Testis (tissue), 3 donors: ENCODE results near the gene ATOH8. TPM values are rescaled to one million over a fixed set of nuclear protein-coding genes. Genes with fewer than 3 reads are reported as not detected.

Experiments
- DNase-seq: peaks from one replicate; pipeline ENCODE4 v3.0.0-alpha.2; 2019
- H3K27ac ChIP-seq, 2 donors: fragments of 200-600 bp; sonication (generic); one replicate each; pipeline ENCODE4 v1.5.1; 2019
- H3K27me3 ChIP-seq: fragments of 200-600 bp; sonication (generic); one replicate; pipeline ENCODE4 v1.5.1; 2019
- H3K36me3 ChIP-seq: fragments of 200-600 bp; sonication (generic); one replicate; pipeline ENCODE4 v1.5.1; 2017; ENCODE audit warnings: low read depth; ENCODE audit errors: missing control alignments
- H3K4me1 ChIP-seq: fragments of 200-600 bp; sonication (generic); one replicate; pipeline ENCODE4 v1.5.1; 2019
- H3K4me3 ChIP-seq, 2 donors: fragments of 200-600 bp; sonication (generic); one replicate each; pipeline ENCODE4 v1.5.1; 2017 to 2019
- H3K9me3 ChIP-seq: fragments of 200-600 bp; sonication (generic); one replicate; pipeline ENCODE4 v1.5.1; 2017
- POLR2A ChIP-seq: fragments of 450-650 bp; IDR thresholded peaks from one replicate; pipeline ENCODE4 v1.6.1; 2017; ENCODE audit warnings: antibody characterized with exemption, mild to moderate bottlenecking, moderate library complexity
- WGBS, 2 donors: methylation state at CpG; one replicate each; pipeline ENCODE4 v1.1.5; 2018; 5-methylcytosine and 5-hydroxymethylcytosine counted together
- intact Hi-C: fragments of 100-400 bp; cut with DNase I; formaldehyde crosslinking; loops from one replicate; pipeline ENCODE4 v1.15.1; 2023; ENCODE audit warnings: low total_unique reads
- polyA plus RNA-seq: library from polyadenylated mRNA; stranded (reverse); fragments of 350-450 nt; fragmentation: Illumina TruSeq; extraction: RNeasy Lipid Tissue Mini Kit (QIAGEN cat#74804); gene quantifications from one replicate; pipeline ENCODE4 v1.2.3, GENCODE V29; 2014; ENCODE audit warnings: low read depth, low replicate concordance; ENCODE audit not compliant: insufficient read depth
- total RNA-seq, 2 donors: library from RNA; depleted of rRNA; stranded (reverse); fragments of >200 nt; gene quantifications; one replicate each; pipeline ENCODE4 v1.2.3, GENCODE V29; 2016
- TF ChIP-seq, protein P1 (sequence below), 3 experiments: fragments of 450-650 bp in 2 of 3; fragments of 200-600 bp in 1 of 3; sonication (generic) in 1 of 3; IDR thresholded peaks; one replicate each; pipeline ENCODE4 v1.5.1; 2016 to 2019; ENCODE audit warnings: antibody characterized with exemption in 3 of 3, mild to moderate bottlenecking in 2 of 3, moderate library complexity in 1 of 3

Gene ATOH8
- total and polyA plus RNA-seq, 3 donors from 2014 or later, result 13.5 to 16.8 (median 14.2) TPM

DNA sequence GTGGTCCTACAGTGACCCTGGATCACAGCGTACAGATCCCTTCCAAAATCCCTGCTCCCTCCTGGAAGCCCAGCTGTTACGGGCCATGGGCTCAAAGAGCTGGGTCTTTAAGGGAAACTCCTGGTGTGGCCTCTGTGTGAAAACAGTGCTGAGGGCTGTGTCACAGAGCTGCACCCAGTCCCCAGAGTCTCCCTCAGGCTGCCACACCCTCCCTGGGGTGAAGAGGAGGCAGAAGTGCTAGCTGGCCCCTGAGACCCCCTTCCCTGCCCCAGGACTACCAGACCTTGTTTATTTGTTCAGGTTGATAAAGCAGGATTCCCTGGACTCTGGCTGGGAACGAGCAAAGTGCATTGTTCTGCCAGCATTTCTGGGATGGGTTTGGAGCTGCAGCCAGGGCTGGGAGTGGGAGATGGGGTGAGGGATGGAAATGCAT, 7.7 kb downstream of the ATOH8 start:
- WGBS, 2 donors, result 66% methylated on average over 2 to 3 of the region's 3 CpGs
- TF ChIP-seq, protein P1, sequence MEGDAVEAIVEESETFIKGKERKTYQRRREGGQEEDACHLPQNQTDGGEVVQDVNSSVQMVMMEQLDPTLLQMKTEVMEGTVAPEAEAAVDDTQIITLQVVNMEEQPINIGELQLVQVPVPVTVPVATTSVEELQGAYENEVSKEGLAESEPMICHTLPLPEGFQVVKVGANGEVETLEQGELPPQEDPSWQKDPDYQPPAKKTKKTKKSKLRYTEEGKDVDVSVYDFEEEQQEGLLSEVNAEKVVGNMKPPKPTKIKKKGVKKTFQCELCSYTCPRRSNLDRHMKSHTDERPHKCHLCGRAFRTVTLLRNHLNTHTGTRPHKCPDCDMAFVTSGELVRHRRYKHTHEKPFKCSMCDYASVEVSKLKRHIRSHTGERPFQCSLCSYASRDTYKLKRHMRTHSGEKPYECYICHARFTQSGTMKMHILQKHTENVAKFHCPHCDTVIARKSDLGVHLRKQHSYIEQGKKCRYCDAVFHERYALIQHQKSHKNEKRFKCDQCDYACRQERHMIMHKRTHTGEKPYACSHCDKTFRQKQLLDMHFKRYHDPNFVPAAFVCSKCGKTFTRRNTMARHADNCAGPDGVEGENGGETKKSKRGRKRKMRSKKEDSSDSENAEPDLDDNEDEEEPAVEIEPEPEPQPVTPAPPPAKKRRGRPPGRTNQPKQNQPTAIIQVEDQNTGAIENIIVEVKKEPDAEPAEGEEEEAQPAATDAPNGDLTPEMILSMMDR (IDR thresholded peaks at IDR 0.05), result no peak
- no peak for TF ChIP-seq POLR2A
- Histone ChIP-seq H3K4me3 (no peak overlapping the region), H3K9me3 (no peaks in the 10 kb centered on the region), H3K27ac (no peak overlapping the region), H3K27me3 (no peaks in the 10 kb centered on the region), H3K36me3 (no peaks in the 10 kb centered on the region), H3K4me1 (no peaks in the 10 kb centered on the region)
- no peak for DNase-seq
- intact Hi-C loops, result no loop called here

DNA sequence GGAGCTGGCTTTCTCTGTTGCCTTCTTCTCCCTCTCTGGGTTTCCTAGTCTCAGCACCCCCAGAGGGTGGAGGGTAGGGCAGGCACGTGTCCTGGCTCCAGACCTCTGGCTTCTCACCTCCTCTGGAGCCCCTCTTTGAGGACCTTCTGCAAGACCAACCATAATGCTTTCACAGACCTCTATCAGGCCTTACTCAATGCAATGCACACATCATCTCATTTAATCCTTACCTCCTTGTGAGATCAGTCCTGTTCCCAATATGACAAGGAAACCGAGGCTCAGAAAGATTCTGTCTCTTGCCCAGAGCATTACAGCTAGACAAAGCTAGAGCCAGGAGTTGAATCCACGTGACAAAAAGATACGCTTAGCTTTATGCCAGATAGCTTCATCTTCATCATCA, 8.2 kb downstream of the ATOH8 start:
- DNase-seq, result no peak
- Histone ChIP-seq H3K9me3 (no peaks in the 10 kb centered on the region), H3K4me1 (no peaks in the 10 kb centered on the region), H3K36me3 (no peaks in the 10 kb centered on the region), H3K4me3 (no peak overlapping the region), H3K27me3 (no peaks in the 10 kb centered on the region), H3K27ac (no peak overlapping the region)
- intact Hi-C loops, result no loop called here
- 90 to 94% methylated on average over 4 of the region's 4 CpGs for WGBS, 2 donors
- TF ChIP-seq, protein P1 (IDR thresholded peaks at IDR 0.05), result no peak
- no peak for TF ChIP-seq POLR2A

DNA sequence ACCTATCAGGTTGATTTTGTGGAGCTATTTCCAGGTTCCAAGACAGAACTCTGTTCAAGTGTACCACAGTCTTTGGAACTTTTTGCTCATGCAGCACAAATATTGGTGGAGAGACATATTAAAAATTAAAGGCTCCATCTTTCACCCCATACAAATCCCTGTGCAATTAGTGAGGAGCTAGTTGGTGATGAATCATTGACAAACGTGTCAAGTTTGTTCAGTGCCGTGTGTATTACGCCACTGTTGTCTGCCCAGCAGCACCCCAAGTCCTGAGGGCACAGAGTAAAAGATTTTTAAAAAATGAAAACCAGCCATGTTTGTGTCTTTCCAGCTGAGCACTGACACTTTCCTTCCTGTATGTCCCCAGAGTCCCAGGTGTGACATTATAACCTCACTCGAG, 9.3 kb downstream of the ATOH8 start:
- Histone ChIP-seq H3K27me3 (no peaks in the 10 kb centered on the region), H3K27ac (no peak overlapping the region), H3K4me1 (no peaks in the 10 kb centered on the region), H3K4me3 (no peak overlapping the region), H3K36me3 (no peaks in the 10 kb centered on the region), H3K9me3 (no peaks in the 10 kb centered on the region)
- DNase-seq, result no peak
- 82 to 91% methylated on average over 4 of the region's 4 CpGs for WGBS, 2 donors
- TF ChIP-seq POLR2A, result no peak
- TF ChIP-seq, protein P1 (IDR thresholded peaks at IDR 0.05), result no peak
- intact Hi-C loops, result no loop called here

DNA sequence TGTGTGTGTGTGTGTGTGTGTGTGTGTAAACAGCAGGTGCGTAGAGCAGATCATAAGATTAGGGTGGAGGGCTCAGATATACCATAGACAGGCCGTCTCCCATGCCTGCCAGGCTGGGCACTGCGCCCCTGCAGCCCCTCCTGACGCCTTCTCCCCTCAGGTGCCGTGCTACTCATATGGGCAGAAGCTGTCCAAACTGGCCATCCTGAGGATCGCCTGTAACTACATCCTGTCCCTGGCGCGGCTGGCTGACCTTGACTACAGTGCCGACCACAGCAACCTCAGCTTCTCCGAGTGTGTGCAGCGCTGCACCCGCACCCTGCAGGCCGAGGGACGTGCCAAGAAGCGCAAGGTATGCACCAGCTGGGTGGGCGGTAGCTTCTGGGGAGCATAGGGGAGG, 10.0 kb downstream of the ATOH8 start:
- Histone ChIP-seq H3K36me3 (no peaks in the 10 kb centered on the region), H3K4me1 (peaks cover 4% of the 10 kb centered on the region), H3K9me3 (no peaks in the 10 kb centered on the region), H3K27me3 (no peaks in the 10 kb centered on the region), H3K4me3 (no peak overlapping the region), H3K27ac (no peak overlapping the region)
- TF ChIP-seq, protein P1 (IDR thresholded peaks at IDR 0.05), result no peak
- TF ChIP-seq POLR2A, result no peak
- intact Hi-C loops, result no loop called here
- 50 to 62% methylated on average over 8 to 16 of the region's 16 CpGs for WGBS, 2 donors
- no peak for DNase-seq

DNA sequence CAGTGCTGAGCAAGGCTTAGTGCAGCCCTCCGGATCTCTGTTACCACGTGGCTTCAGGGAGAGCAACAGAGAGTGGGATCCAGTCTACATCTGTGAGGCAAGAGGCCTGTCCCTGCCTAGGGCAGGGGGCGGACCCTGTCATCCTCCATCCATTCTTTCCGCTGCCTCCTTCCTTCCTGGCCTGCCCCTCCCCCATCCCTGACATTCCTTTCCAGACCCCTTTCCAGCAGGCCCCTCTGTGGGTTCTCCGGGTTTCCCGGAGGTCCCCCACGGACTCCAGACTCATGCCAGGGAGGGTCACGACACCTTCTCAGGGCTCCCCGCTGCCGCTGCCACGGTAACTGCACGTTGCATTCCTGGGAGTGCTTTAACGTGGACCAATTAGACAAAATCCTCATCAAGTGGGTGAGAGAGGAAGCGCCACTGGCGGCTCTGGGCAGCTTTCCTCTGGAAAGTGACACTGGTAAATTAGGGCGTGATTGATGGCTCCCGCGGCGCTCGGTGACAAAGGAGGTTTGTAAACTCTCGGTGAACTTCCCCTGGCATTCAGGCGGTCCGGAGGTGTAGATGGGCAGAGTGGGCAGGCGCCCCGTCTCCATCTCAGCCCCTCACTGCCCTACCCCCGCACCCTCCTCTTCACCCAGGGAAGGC, 11.4 kb downstream of the ATOH8 start:
- TF ChIP-seq, protein P1 (IDR thresholded peaks at IDR 0.05), result no peak
- TF ChIP-seq POLR2A, result no peak
- H3K4me1 ChIP-seq, result peaks cover 8% of the 10 kb centered on the region
- no peaks in the 10 kb centered on the region for H3K9me3 ChIP-seq
- DNase-seq, result no peak
- intact Hi-C loops, result no loop called here
- no peaks in the 10 kb centered on the region for H3K36me3 ChIP-seq
- no peaks in the 10 kb centered on the region for H3K27me3 ChIP-seq
- WGBS, 2 donors, result 83% methylated on average over 26 of the region's 26 CpGs
- no peak overlapping the region for H3K27ac ChIP-seq
- no peak overlapping the region for H3K4me3 ChIP-seq
